Ramos (cell line): ENCODE measurements around the gene CTBP2.
"Not testable (repeated sequence)": the region's sequence is repeated elsewhere in the genome, so short reads cannot be mapped to it uniquely, and the experiment has no call there.

ENCODE experiments used
- in situ Hi-C: fragments of 300-500 bp; cut with MboI; formaldehyde crosslinking; loops from one replicate; pipeline ENCODE4 v1.14.3; 2022; ENCODE audit warnings: low sequenced_read_pairs; ENCODE audit not compliant: unreplicated experiment

CTBP2 gene

GRCh38 chr10:124993736-124994451, 166.5 kb downstream of the CTBP2 start:
- in situ Hi-C loops, result no loop called here

- in situ Hi-C loops, result no loop called here
Measured at GRCh38 chr10:124993345-124993708, 167.0 kb downstream of the CTBP2 start.

- in situ Hi-C loops, result no loop called here
Measured at GRCh38 chr10:124992462-124993344, 167.7 kb downstream of the CTBP2 start.

DNA sequence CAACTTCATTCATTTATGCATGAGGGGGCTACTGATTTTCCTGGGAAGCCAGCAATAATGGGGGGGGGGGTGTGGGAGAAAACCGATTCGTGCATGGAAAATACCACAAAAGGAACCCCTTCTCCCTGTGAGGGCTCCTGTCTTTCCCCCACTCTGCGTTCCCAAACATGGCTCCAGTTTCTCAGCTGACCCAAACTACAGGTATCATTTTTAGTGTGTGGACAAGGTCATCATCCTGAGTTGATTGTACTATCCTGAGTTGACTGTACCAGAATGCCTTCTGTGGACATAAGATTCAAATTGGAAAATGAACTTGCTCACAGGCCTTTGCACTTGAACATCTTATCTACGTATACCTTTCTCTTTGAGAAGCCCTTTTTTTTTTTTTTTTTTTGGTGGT, 168.5 kb downstream of the CTBP2 start:
- in situ Hi-C loops, result no loop called here

DNA sequence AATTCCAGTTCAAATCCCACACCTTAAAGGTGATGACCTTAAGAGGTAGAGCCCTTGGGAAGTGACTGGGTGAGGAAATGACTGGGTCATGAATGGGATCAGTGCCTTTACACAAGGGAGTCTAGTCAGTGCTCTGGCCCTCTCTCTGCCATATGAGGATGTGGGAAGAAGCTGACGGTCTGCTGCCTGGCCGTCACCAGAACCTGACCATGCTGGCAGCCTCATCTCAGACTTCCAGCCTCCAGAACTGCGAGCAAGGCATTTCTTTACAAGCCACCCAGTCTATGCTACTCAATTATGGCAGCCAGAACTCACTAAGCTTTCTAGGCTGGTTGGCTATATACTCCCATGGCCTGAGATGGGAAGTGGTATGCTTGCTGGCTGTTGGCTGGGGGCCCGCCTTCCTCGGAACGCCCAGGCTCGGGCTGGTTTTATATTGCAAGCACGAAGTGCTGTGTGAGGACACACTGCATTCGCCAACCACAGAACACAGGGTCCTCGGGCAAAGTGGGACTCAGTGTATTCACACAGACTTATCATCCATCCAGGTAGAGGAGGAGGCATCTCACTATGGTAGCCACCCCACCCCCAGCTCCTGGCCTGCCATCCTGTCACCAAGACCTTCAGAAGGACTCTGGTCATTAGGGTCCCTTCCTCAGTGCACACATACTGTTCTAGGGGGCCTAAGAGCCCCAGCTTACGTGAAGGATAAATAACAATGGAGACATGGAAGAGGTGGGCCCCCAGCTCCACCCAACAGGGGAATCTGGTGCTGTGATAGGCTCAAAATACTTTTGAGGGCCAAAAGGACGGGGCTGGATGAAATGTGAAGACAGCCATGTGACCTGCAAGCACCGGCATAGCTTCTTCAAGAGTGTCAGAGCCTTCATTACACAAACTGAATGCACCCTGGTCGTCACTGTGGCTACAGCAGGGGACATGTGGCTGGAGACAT, 169.4 kb downstream of the CTBP2 start:
- in situ Hi-C loops, result no loop called here

- in situ Hi-C loops, result no loop called here
Measured at GRCh38 chr10:124989526-124989925, 170.8 kb downstream of the CTBP2 start.

- in situ Hi-C loops, result not testable (repeated sequence)
Measured at GRCh38 chr10:124988753-124989152, 171.6 kb downstream of the CTBP2 start.

DNA sequence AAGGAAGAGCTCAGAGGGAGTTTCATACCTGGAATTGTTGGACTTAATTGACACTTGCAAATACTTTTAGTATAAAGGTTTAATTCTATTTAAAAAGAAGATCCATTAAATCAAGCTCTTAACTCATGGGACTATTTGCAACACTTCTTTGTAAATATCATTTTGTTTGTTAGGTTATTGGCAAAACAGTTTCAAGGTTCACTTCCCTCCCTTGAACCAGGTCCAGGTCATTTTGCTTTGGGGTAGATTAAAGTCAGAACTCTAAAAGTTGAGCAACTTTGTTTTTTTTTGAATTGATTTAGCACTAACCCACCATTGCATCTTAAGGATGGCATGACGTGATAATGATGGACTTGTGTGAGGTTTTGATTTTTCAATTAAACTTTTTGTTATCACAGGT, 172.6 kb downstream of the CTBP2 start:
- in situ Hi-C loops, result no loop called here

DNA sequence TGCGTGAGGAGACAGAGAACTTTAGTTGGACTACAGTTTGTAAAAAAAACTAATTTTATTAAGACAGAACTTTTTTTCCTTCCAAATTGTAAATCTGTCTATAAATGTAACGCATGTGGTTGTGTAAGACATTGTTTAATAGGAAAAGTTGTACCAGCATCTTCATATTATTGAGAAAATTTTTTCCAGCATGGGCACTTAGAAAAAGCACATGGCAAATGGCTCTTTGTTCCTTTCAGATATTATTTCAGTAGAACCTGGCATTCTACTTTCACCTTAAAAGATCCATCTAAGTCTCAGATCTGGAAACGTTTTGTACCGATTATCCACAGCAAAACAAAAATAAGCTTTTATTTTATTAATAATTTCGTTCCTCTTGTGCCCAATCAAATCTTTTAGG, 175.2 kb downstream of the CTBP2 start:
- in situ Hi-C loops, result no loop called here

DNA sequence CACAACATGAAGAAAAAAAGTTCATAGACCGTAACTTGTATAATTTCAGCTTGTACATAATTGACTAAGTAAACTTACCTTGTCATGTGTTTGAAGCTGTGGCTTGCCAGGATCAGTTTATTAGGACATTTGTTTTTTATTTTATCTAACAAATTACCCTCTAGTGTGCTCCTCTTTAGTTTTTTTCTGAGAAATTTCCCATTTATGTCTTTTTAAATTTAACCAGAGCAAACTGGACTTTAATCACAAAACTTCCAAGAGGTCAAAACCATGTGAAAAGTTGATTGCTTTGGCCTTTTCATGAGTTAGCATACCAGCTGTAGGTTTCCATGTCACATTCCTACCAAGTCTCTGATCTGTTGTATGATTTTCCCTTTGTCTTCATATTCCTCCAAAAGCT, 176.0 kb downstream of the CTBP2 start:
- in situ Hi-C loops, result no loop called here

DNA sequence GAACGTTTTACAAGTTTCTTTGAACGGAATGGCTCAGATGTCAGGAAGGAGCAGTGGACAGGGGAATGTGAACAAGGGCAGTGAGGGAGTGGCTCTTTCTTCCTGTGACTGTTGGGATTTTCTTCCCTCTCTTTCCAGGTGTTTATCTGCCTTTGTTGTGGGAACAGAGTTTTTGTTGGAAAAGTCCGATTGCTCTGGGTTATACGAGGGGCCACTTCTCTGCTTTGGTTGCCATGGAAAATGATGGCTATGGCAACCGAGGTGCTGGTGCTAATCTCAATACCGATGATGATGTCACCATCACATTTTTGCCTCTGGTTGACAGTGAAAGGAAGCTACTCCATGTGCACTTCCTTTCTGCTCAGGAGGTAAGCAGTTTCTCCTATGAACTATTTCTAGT, 177.0 kb downstream of the CTBP2 start:
- in situ Hi-C loops, result no loop called here

DNA sequence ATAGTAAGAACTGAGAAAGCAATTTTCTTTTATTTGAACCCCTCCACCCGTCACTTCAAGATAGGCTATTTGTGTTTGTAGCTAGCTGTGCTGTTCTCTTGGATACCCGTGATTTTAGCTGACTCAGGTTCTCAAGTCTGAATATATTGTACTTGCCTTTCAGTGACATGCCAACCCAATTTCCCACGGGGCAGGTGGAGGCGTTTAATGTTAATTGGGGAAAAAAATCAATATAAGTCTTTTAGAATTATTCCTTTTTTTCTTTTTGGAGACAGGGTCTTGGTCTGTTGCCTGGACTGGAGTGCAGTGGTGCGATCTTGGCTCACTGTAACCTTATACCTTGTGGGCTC, 182.0 kb downstream of the CTBP2 start:
- in situ Hi-C loops, result no loop called here

DNA sequence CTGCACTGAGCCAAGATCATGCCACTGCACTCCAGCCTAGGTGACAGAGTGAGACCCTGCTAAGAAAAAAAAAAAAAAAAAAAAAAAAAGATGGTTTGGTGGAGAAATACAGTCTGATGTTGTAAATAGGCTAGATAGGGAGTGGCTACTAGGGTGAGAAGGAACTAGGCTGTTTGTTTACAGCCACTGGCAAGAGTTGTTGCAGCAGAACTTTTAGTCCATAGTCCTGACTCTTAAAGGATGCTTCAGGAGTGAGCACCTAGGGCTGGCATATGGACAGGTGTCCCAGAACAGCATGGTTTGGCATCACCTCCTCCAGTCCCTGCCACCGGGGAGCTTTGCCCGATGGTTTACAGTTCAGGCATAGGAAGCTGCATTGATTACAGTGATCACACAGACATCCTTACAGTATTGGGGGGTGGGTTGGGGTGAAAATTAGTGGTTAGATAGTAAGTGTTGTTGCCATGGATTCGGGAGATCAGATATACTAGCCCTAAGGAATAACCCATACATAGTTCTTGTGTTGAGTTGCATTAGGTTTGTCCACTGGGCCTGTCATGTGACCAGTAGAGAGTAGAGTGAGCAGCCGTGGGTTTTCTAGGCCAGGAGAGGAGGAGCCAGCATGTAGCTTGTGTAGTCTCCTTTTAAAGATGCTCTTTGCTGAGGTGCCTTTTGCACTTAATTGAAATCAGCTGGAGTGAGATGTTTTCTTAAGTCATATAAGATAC, 182.6 kb downstream of the CTBP2 start:
- in situ Hi-C loops, result no loop called here

DNA sequence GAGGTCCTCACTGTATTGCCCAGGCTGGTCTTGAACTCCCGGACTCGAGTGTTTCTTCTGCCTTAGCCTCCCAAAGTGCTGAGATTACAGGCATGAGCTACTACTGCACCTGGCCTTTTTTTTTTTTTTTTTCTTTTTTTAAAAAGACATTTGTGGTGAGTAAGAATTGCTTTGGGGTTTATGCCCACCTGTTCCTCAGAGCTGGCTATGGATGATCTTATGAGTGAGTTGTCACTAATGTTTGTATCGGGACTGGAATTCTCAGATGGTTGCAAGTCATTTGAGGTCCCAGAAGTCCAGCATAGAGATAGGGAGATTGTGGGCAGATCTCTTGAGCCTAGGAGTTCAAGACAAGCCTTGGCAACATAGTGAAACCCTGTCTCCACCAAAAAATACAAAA, 183.2 kb downstream of the CTBP2 start:
- in situ Hi-C loops, result no loop called here

- in situ Hi-C loops, result no loop called here
Measured at GRCh38 chr10:124975977-124976514, 184.3 kb downstream of the CTBP2 start.

DNA sequence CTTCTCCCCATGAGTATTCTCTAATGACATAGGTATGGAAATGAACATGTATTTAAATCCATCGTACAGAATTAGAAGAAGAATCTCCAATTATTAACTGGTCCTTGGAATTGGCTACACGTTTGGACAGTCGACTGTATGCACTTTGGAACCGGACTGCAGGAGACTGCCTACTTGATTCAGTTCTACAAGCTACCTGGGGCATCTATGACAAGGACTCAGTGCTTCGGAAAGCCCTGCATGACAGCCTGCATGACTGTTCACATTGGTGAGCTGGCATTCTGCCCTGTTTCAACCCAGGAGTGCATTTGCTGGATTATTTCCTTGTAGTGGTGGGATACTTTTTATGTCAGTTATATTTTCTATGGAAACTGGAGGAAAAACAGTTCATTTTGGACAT, 186.2 kb downstream of the CTBP2 start:
- in situ Hi-C loops, result no loop called here

DNA sequence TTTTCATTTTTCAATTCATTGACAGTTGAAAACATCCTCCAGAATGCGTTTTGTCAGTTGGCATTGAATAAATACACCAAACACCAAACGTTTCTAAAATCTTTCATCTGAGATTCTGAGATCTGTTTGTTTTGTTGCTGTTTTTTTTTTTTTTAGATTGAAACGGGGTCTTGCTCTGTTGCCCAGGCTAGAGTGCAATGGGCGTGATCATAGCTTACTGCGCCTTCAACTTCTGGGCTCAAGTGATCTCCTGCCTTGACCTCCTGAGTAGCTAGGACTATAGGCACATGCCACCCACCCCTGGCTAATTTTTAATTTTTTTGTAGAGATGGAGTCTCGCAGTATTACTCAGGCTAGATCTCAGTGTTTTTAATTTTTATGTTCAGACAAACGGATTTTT, 187.7 kb downstream of the CTBP2 start:
- in situ Hi-C loops, result no loop called here

GRCh38 chr10:124971276-124971675, 189.1 kb downstream of the CTBP2 start:
- in situ Hi-C loops, result no loop called here

- in situ Hi-C loops, result no loop called here
Measured at GRCh38 chr10:124967255-124967654, 193.1 kb downstream of the CTBP2 start.

DNA sequence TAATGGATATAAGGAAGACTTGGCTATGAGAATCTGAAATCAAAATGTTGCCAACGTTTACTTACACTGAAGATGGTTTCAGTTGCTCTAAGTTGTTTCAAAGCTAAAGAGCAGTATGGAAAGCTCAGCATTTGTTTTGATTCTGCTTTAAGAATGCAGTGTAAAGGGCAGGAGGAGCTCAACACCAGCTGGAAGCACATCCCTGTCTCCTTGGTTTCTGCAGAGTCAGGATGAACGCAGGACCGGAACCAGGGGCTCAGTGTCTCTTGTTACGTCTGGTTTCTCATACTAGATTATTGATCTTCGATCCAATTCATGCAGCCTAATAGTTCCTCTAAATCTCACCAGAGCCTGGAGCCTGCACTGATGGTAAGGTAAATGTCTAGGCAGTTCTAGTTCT, 194.4 kb downstream of the CTBP2 start:
- in situ Hi-C loops, result no loop called here
